HepG2 (cell line): Measurements from ENCODE around the gene EGFLAM. TPM values are rescaled to one million over a fixed set of nuclear protein-coding genes. Genes with fewer than 3 reads are reported as not detected.
A peak's percentile ranks its signal among the peaks of the same experiment; 100 is the strongest.

Experiments
- ATAC-seq: fragments of 200-7000 bp; cut with Tn5 transposase; 3 replicates; pipeline ENCODE4 v1.9.1; 2020; ENCODE audit warnings: mild to moderate bottlenecking, moderate library complexity
- BruUV-seq: library from RNA; stranded (reverse); fragments of 400-500 nt; replicated peaks from 2 replicates; lab custom pipeline; 2021; lab: Mats Ljungman, UMichigan
- CTCF ChIA-PET: fragments of 300-600 bp; formaldehyde crosslinking; extraction: SDS; loops from one replicate; lab custom pipeline; 2021; ENCODE audit warnings: low total read pairs, inconsistent platforms, low intra/inter-chr PET ratio; lab: Yijun Ruan, JAX
- POLR2A ChIA-PET: fragments of 350-600 bp; sonication (Branson Sonifier 250); formaldehyde crosslinking; loops from one replicate; lab custom pipeline; 2020; ENCODE audit warnings: antibody characterized with exemption, inconsistent platforms; lab: Yijun Ruan, JAX
- DNase-seq: peaks from one replicate; pipeline ENCODE4 v3.0.0-alpha.2; 2015; ENCODE audit warnings: low spot score
- FAIRE-seq: peaks from 3 replicates; lab custom pipeline; 2011; peaks lifted over from hg19 to GRCh38; lab: Jason Lieb, UNC
- H2AFZ ChIP-seq: one replicate; pipeline ENCODE4 v1.6.1; 2011; ENCODE audit warnings: low read length, inconsistent platforms
- H3K27ac ChIP-seq: fragments of 300-600 bp; 3 replicates; pipeline ENCODE4 v1.8.0; 2011; ENCODE audit warnings: mixed run types, mild to moderate bottlenecking, mixed read lengths, low read length, inconsistent platforms; ENCODE audit not compliant: insufficient read depth; ENCODE audit errors: extremely low read length
- H3K27me3 ChIP-seq, 2 experiments: fragments of 200-600 bp in 1 of 2; 2 replicates in 1 of 2; 3 replicates in 1 of 2; pipeline versions ENCODE4 v1.6.0 to v1.8.0; 2011; ENCODE audit warnings: low read length in 2 of 2, mild to moderate bottlenecking in 2 of 2, moderate library complexity in 2 of 2, inconsistent platforms in 1 of 2; ENCODE audit not compliant: insufficient read depth in 2 of 2, control insufficient read depth in 1 of 2
- H3K36me3 ChIP-seq, 2 experiments: fragments of 200-600 bp in 1 of 2; replicated peaks in 1 of 2; 2 replicates in 1 of 2; 3 replicates in 1 of 2; pipeline versions ENCODE4 v1.5.1 to v1.8.0; 2011; ENCODE audit warnings: low read length in 2 of 2, inconsistent platforms in 1 of 2; ENCODE audit not compliant: insufficient read depth in 2 of 2, control insufficient read depth in 1 of 2
- H3K4me1 ChIP-seq: 2 replicates; pipeline ENCODE4 v1.5.1; 2012; ENCODE audit warnings: low read length, inconsistent platforms; ENCODE audit not compliant: insufficient read depth
- H3K4me2 ChIP-seq: 2 replicates; pipeline ENCODE4 v1.6.0; 2011; ENCODE audit warnings: low read depth, low read length, inconsistent platforms
- H3K4me3 ChIP-seq, 3 experiments: fragments of 200-600 bp in 1 of 3; sonication (generic), shearing (Covaris generic) in 1 of 3; replicated peaks in 1 of 3; 2 replicates each; pipeline ENCODE4 v1.5.1; 2011 to 2016; ENCODE audit warnings: low read length in 3 of 3, inconsistent platforms in 2 of 3, low read depth in 2 of 3, mild to moderate bottlenecking in 2 of 3, control low read depth in 1 of 3, mixed read lengths in 1 of 3; ENCODE audit not compliant: insufficient read depth in 1 of 3
- H3K79me2 ChIP-seq: one replicate; pipeline ENCODE4 v1.6.1; 2011; ENCODE audit warnings: low read length, inconsistent platforms; ENCODE audit not compliant: insufficient read depth
- H3K9ac ChIP-seq: 2 replicates; pipeline ENCODE4 v1.6.0; 2011; ENCODE audit warnings: mild to moderate bottlenecking, low read depth, low read length, inconsistent platforms; ENCODE audit not compliant: insufficient read depth
- H3K9me3 ChIP-seq: 2 replicates; pipeline ENCODE4 v1.5.1; 2012; ENCODE audit warnings: mild to moderate bottlenecking, low read length
- H4K20me1 ChIP-seq: 2 replicates; pipeline ENCODE4 v1.6.0; 2011; ENCODE audit warnings: inconsistent platforms, mild to moderate bottlenecking, low read length, moderate library complexity; ENCODE audit not compliant: insufficient read depth
- E2F2 ChIP-seq: sonication (generic); formaldehyde crosslinking; IDR thresholded peaks from 2 replicates; pipeline ENCODE4 v1.4.0; 2020; ENCODE audit warnings: missing genetic modification reagents, borderline replicate concordance
- EEA1 ChIP-seq: sonication (generic); formaldehyde crosslinking; IDR thresholded peaks from 2 replicates; pipeline ENCODE4 v1.5.1; 2020; ENCODE audit warnings: mild to moderate bottlenecking, missing genetic modification reagents, borderline replicate concordance
- IRX3 ChIP-seq: sonication (generic); formaldehyde crosslinking; IDR thresholded peaks from 2 replicates; pipeline ENCODE4 v1.8.1; 2023; ENCODE audit warnings: mild to moderate bottlenecking, low read depth, missing genetic modification reagents, borderline replicate concordance
- KLF9 ChIP-seq: IDR thresholded peaks from 2 replicates; pipeline ENCODE4 v1.6.1; 2016; ENCODE audit warnings: low read depth
- POGZ ChIP-seq: sonication (generic); formaldehyde crosslinking; IDR thresholded peaks from 2 replicates; pipeline ENCODE4 v1.4.0; 2020; ENCODE audit warnings: mild to moderate bottlenecking, missing genetic modification reagents
- SALL2 ChIP-seq: sonication (generic); formaldehyde crosslinking; IDR thresholded peaks from 2 replicates; pipeline ENCODE4 v1.8.1; 2023; ENCODE audit warnings: mild to moderate bottlenecking, missing genetic modification reagents, inconsistent platforms
- STAG1 ChIP-seq: sonication (generic); formaldehyde crosslinking; IDR thresholded peaks from 2 replicates; pipeline ENCODE4 v1.4.0; 2020; ENCODE audit warnings: missing genetic modification reagents
- ZNF33A ChIP-seq: sonication (generic); formaldehyde crosslinking; IDR thresholded peaks from 2 replicates; pipeline ENCODE4 v1.5.1; 2020; ENCODE audit warnings: missing genetic modification reagents, mild to moderate bottlenecking, moderate library complexity, borderline replicate concordance
- ZNF678 ChIP-seq: sonication (generic); formaldehyde crosslinking; IDR thresholded peaks from 2 replicates; pipeline ENCODE4 v1.4.0; 2020; ENCODE audit warnings: mild to moderate bottlenecking, missing genetic modification reagents
- ZNF879 ChIP-seq: sonication (generic); formaldehyde crosslinking; IDR thresholded peaks from 2 replicates; pipeline ENCODE4 v1.8.1; 2023; ENCODE audit warnings: missing genetic modification reagents
- ZSCAN20 ChIP-seq: sonication (generic); formaldehyde crosslinking; IDR thresholded peaks from 2 replicates; pipeline ENCODE4 v1.4.0; 2020; ENCODE audit warnings: missing genetic modification reagents, mild to moderate bottlenecking, borderline replicate concordance
- ZSCAN22 ChIP-seq: sonication (generic); formaldehyde crosslinking; IDR thresholded peaks from 2 replicates; pipeline ENCODE4 v1.4.0; 2020; ENCODE audit warnings: mild to moderate bottlenecking, missing genetic modification reagents
- ZSCAN29 ChIP-seq: sonication (generic); formaldehyde crosslinking; conservative IDR thresholded peaks from 2 replicates; pipeline ENCODE4 v1.4.0; 2020; ENCODE audit warnings: mild to moderate bottlenecking, missing genetic modification reagents
- WGBS: methylation state at CpG from one replicate; pipeline ENCODE4 v1.1.6; 2017; ENCODE audit warnings: low lambda C conversion rate; 5-methylcytosine and 5-hydroxymethylcytosine counted together
- in situ Hi-C: cut with HindIII; loops from 2 replicates; pipeline ENCODE4 v1.10.0; 2017; ENCODE audit warnings: low pct_unique_long_range_greater_than_20kb; ENCODE audit not compliant: extremely low pct_ligation_motif_present
- intact Hi-C: fragments of 100-400 bp; cut with micrococcal nuclease; formaldehyde crosslinking; loops from one replicate; pipeline ENCODE4 v1.10.0; 2022; ENCODE audit not compliant: unreplicated experiment
- polyA plus RNA-seq, 8 experiments: library from polyadenylated mRNA; depleted of rRNA in 3 of 8; stranded (reverse) in 7 of 8; unstranded in 1 of 8; fragments of >200 nt; fragmentation: Illumina TruSeq in 4 of 8; extraction: Trizol in 4 of 8; gene quantifications; 2 replicates each; pipeline versions ENCODE4 v1.2.1 to v1.2.3, GENCODE V29; 2011 to 2016; ENCODE audit warnings: low read depth in 4 of 8, missing spikeins in 1 of 8, mixed read lengths in 1 of 8; ENCODE audit not compliant: insufficient read depth in 1 of 8
- total RNA-seq, 5 experiments: library from RNA; depleted of rRNA; stranded (reverse); fragments of >200 nt; fragmentation: Illumina TruSeq; extraction: Trizol; gene quantifications; 2 replicates each; pipeline ENCODE4 v1.2.3, GENCODE V29; 2016; ENCODE audit warnings: low read depth in 1 of 5
- TF ChIP-seq, protein P1 (sequence below): IDR thresholded peaks from 2 replicates; pipeline ENCODE4 v1.6.1; 2016; ENCODE audit warnings: low read depth, borderline replicate concordance
- TF ChIP-seq, protein P2 (sequence below): sonication (generic); formaldehyde crosslinking; IDR thresholded peaks from 2 replicates; pipeline ENCODE4 v1.5.0; 2020; ENCODE audit warnings: mild to moderate bottlenecking, missing genetic modification reagents, moderate library complexity

The EGFLAM gene
- total and polyA plus RNA-seq, 2 of the 13 experiments (the other 11 are each of a cell fraction or from before 2014, with no cell fraction given) = not detected

GRCh38 chr5:38443390-38443789 is 185.0 kb downstream of the EGFLAM start:
- ChIA-PET CTCF (interaction anchor here (3.3 kb wide), 1 partner anchor 223 kb away, joined by 27 read pairs; no protein-coding TSS in a partner anchor), POLR2A (no interaction called here)
- H3K27me3 ChIP-seq = peaks cover 2 to 3% of the 10 kb centered on the region in 2 experiments; a peak in 3 of 5 replicates
- H3K4me1 ChIP-seq = no peaks in the 10 kb centered on the region
- peak; percentile 62 for ATAC-seq
- in situ Hi-C loops (loop anchor here (10.0 kb wide), 1 partner anchor 111 kb away; the partner anchor contains the start of gene LIFR), intact Hi-C loops (loop anchor here (5.0 kb wide), 1 partner anchor 34 kb away; no protein-coding TSS in a partner anchor)
- TF ChIP-seq KLF9 (CRISPR knock-in tag) (no peak), STAG1 (CRISPR knock-in tag) (peak; percentile 19; the same call in 1 of the 2 replicates), SALL2 (no peak), ZSCAN20 (CRISPR knock-in tag) (no peak), ZNF879 (CRISPR knock-in tag) (no peak), ZNF678 (CRISPR knock-in tag) (no peak), ZSCAN29 (no peak), EEA1 (no peak), IRX3 (CRISPR knock-in tag) (no peak), E2F2 (CRISPR knock-in tag) (no peak), POGZ (no peak), ZNF33A (CRISPR knock-in tag) (no peak), ZSCAN22 (CRISPR knock-in tag) (no peak)
- TF ChIP-seq, protein P1, sequence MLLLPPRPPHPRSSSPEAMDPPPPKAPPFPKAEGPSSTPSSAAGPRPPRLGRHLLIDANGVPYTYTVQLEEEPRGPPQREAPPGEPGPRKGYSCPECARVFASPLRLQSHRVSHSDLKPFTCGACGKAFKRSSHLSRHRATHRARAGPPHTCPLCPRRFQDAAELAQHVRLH (CRISPR knock-in tag) = no peak
- TF ChIP-seq, protein P2, sequence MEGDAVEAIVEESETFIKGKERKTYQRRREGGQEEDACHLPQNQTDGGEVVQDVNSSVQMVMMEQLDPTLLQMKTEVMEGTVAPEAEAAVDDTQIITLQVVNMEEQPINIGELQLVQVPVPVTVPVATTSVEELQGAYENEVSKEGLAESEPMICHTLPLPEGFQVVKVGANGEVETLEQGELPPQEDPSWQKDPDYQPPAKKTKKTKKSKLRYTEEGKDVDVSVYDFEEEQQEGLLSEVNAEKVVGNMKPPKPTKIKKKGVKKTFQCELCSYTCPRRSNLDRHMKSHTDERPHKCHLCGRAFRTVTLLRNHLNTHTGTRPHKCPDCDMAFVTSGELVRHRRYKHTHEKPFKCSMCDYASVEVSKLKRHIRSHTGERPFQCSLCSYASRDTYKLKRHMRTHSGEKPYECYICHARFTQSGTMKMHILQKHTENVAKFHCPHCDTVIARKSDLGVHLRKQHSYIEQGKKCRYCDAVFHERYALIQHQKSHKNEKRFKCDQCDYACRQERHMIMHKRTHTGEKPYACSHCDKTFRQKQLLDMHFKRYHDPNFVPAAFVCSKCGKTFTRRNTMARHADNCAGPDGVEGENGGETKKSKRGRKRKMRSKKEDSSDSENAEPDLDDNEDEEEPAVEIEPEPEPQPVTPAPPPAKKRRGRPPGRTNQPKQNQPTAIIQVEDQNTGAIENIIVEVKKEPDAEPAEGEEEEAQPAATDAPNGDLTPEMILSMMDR (CRISPR knock-in tag) = peak; percentile 41; the same call in 1 of the 2 replicates
- peak; percentile 16 for DNase-seq
- H3K27ac ChIP-seq = no peak overlapping the region
- H2AFZ ChIP-seq = no peak overlapping the region
- no peak overlapping the region for H3K4me3 ChIP-seq
- WGBS = 5% methylated on average over 6 of the region's 7 CpGs
- no peaks in the 10 kb centered on the region for H3K79me2 ChIP-seq
- no peaks in the 10 kb centered on the region for H4K20me1 ChIP-seq
- no peak for FAIRE-seq
- no peaks in the 10 kb centered on the region for H3K36me3 ChIP-seq
- no peak overlapping the region for H3K4me2 ChIP-seq
- H3K9me3 ChIP-seq = no peaks in the 10 kb centered on the region
- no peak overlapping the region for H3K9ac ChIP-seq
- no TSS peak for BruUV-seq
